SK-N-SH (cell line): ENCODE data around the gene VCP. TPM values are rescaled to one million over a fixed set of nuclear protein-coding genes. Genes with fewer than 3 reads are reported as not detected.
A peak's percentile ranks its signal among the peaks of the same experiment; 100 is the strongest.

Experiments used
- CTCF ChIA-PET: fragments of 300-600, 350-600 bp; formaldehyde crosslinking; extraction: SDS; loops from one replicate; lab custom pipeline; 2021; lab: Yijun Ruan, JAX
- POLR2A ChIA-PET: fragments of 350-600 bp; sonication (Branson Sonifier 250); formaldehyde crosslinking; extraction: SDS; loops from one replicate; lab custom pipeline; 2020; ENCODE audit warnings: antibody characterized with exemption, inconsistent platforms; lab: Yijun Ruan, JAX
- DNase-seq: peaks from one replicate; pipeline ENCODE4 v3.0.0; 2012
- H2AFZ ChIP-seq: fragments of 200-600 bp; sonication (generic); 2 replicates; pipeline ENCODE4 v1.8.1; 2016; ENCODE audit warnings: antibody characterized with exemption, mild to moderate bottlenecking, low read depth
- H3F3A ChIP-seq: fragments of 200-600 bp; sonication (generic); replicated peaks from 2 replicates; pipeline ENCODE3; 2016; ENCODE audit warnings: antibody characterized with exemption, mild to moderate bottlenecking; ENCODE audit not compliant: insufficient read depth
- H3K27ac ChIP-seq, 2 experiments: fragments of 200-500 bp in 1 of 2; fragments of 200-600 bp in 1 of 2; sonication (Bioruptor generic) in 1 of 2; sonication (generic), shearing (Covaris generic) in 1 of 2; 2 replicates each; pipeline versions ENCODE4 v1.5.1 to v1.6.1; 2014 to 2016; ENCODE audit warnings: low read depth in 2 of 2, inconsistent platforms in 1 of 2, low read length in 1 of 2, mild to moderate bottlenecking in 1 of 2, mixed read lengths in 1 of 2
- H3K27me3 ChIP-seq: fragments of 200-600 bp; sonication (generic), shearing (Covaris generic); 2 replicates; pipeline ENCODE4 v1.6.1; 2016; ENCODE audit warnings: mixed run types; ENCODE audit not compliant: insufficient read depth
- H3K36me3 ChIP-seq, 2 experiments: fragments of 200-500 bp in 1 of 2; fragments of 200-600 bp in 1 of 2; sonication (Bioruptor generic) in 1 of 2; sonication (generic) in 1 of 2; replicated peaks in 1 of 2; 2 replicates each; pipeline versions ENCODE3 to v1.5.1; 2014 to 2016; ENCODE audit warnings: low read length in 1 of 2, mild to moderate bottlenecking in 1 of 2; ENCODE audit not compliant: insufficient read depth in 2 of 2, control insufficient read depth in 1 of 2
- H3K4me1 ChIP-seq, 2 experiments: fragments of 200-500 bp in 1 of 2; fragments of 200-600 bp in 1 of 2; sonication (Bioruptor generic) in 1 of 2; sonication (generic), shearing (Covaris generic) in 1 of 2; 2 replicates each; pipeline versions ENCODE4 v1.5.1 to v1.6.1; 2014 to 2016; ENCODE audit warnings: low read depth in 1 of 2, low read length in 1 of 2, mixed run types in 1 of 2; ENCODE audit not compliant: insufficient read depth in 2 of 2, control insufficient read depth in 1 of 2
- H3K4me2 ChIP-seq: fragments of 200-600 bp; sonication (generic), shearing (Covaris generic); 2 replicates; pipeline ENCODE4 v1.6.1; 2017; ENCODE audit warnings: mixed run types
- H3K4me3 ChIP-seq, 2 experiments: fragments of 200-500 bp in 1 of 2; fragments of 200-600 bp in 1 of 2; sonication (Bioruptor generic) in 1 of 2; sonication (generic), shearing (Covaris generic) in 1 of 2; 2 replicates each; pipeline versions ENCODE4 v1.5.1 to v1.8.1; 2014 to 2016; ENCODE audit warnings: low read depth in 2 of 2, inconsistent platforms in 1 of 2, low read length in 1 of 2, mild to moderate bottlenecking in 1 of 2, mixed read lengths in 1 of 2, moderate library complexity in 1 of 2
- H3K79me2 ChIP-seq: fragments of 200-600 bp; sonication (generic); 2 replicates; pipeline ENCODE4 v1.8.1; 2017; ENCODE audit warnings: mild to moderate bottlenecking; ENCODE audit not compliant: insufficient read depth
- H3K9ac ChIP-seq: fragments of 200-600 bp; sonication (generic); 2 replicates; pipeline ENCODE4 v1.6.1; 2017; ENCODE audit warnings: mixed run types
- H3K9me2 ChIP-seq: fragments of 200-600 bp; sonication (generic); 2 replicates; pipeline ENCODE4 v1.6.1; 2017; ENCODE audit warnings: mixed run types
- H3K9me3 ChIP-seq: fragments of 200-600 bp; sonication (generic); 2 replicates; pipeline ENCODE4 v1.6.1; 2017; ENCODE audit warnings: mixed run types, mild to moderate bottlenecking, moderate library complexity
- H4K20me1 ChIP-seq: fragments of 200-600 bp; sonication (generic); 2 replicates; pipeline ENCODE4 v1.6.1; 2017; ENCODE audit warnings: mild to moderate bottlenecking, mixed run types; ENCODE audit not compliant: insufficient read depth
- ELF1 ChIP-seq: IDR thresholded peaks from 2 replicates; pipeline ENCODE4 v1.4.0; 2012
- EP300 ChIP-seq, 2 experiments: IDR thresholded peaks; 2 replicates each; pipeline versions ENCODE4 v1.4.0 to v1.6.1; 2012; ENCODE audit warnings: borderline replicate concordance in 1 of 2, low read depth in 1 of 2, low read length in 1 of 2
- EZH2phosphoT487 ChIP-seq: fragments of 200-600 bp; sonication (generic); IDR thresholded peaks from 2 replicates; pipeline ENCODE4 v1.6.1; 2017; ENCODE audit warnings: low read depth, mixed run types, mild to moderate bottlenecking, antibody characterized with exemption, moderate library complexity, borderline replicate concordance
- GABPA ChIP-seq: IDR thresholded peaks from 2 replicates; pipeline ENCODE4 v1.4.0; 2012; ENCODE audit warnings: low read depth, mild to moderate bottlenecking
- IRF3 ChIP-seq: fragments of 150-350 bp; IDR thresholded peaks from 2 replicates; pipeline ENCODE4 v1.6.1; 2016; ENCODE audit warnings: mild to moderate bottlenecking, low read depth, low read length
- MEF2A ChIP-seq: IDR thresholded peaks from 2 replicates; pipeline ENCODE4 v1.4.0; 2012; ENCODE audit warnings: low read depth, borderline replicate concordance
- MXI1 ChIP-seq: IDR thresholded peaks from 2 replicates; pipeline ENCODE4 v1.6.1; 2012; ENCODE audit warnings: mild to moderate bottlenecking, low read depth, low read length, improper control_type of control experiment
- NFIC ChIP-seq: IDR thresholded peaks from 2 replicates; pipeline ENCODE4 v1.4.0; 2012; ENCODE audit warnings: borderline replicate concordance
- NRF1 ChIP-seq: IDR thresholded peaks from 2 replicates; pipeline ENCODE4 v1.6.1; 2012; ENCODE audit warnings: low read depth, mild to moderate bottlenecking, low read length
- PBX3 ChIP-seq: IDR thresholded peaks from 2 replicates; pipeline ENCODE4; 2012
- POLR2AphosphoS5 ChIP-seq: IDR thresholded peaks from 2 replicates; pipeline ENCODE4 v1.6.1; 2012; ENCODE audit warnings: low read depth, low read length
- RAD21 ChIP-seq: IDR thresholded peaks from 2 replicates; pipeline ENCODE4 v1.6.1; 2012; ENCODE audit warnings: mild to moderate bottlenecking, low read length
- REST ChIP-seq: IDR thresholded peaks from 2 replicates; pipeline ENCODE4 v1.6.1; 2012; ENCODE audit warnings: mild to moderate bottlenecking, low read depth, low read length, moderate library complexity
- SIN3A ChIP-seq: IDR thresholded peaks from 2 replicates; pipeline ENCODE4 v1.6.1; 2012; ENCODE audit warnings: low read depth, mild to moderate bottlenecking, low read length, moderate library complexity, borderline replicate concordance
- TAF1 ChIP-seq: IDR thresholded peaks from 2 replicates; pipeline ENCODE4 v1.6.1; 2012; ENCODE audit warnings: low read depth, mild to moderate bottlenecking, low read length, moderate library complexity, borderline replicate concordance
- TCF12 ChIP-seq: IDR thresholded peaks from 2 replicates; pipeline ENCODE4 v1.4.0; 2012
- USF1 ChIP-seq: IDR thresholded peaks from 2 replicates; pipeline ENCODE4 v1.4.0; 2012; ENCODE audit warnings: low read depth, borderline replicate concordance
- WGBS: methylation state at CpG from one replicate; pipeline ENCODE4 v1.1.6; 2017; ENCODE audit warnings: low lambda C conversion rate; 5-methylcytosine and 5-hydroxymethylcytosine counted together
- polyA plus RNA-seq, 3 experiments: library from polyadenylated mRNA; depleted of rRNA; stranded (reverse); fragments of >200 nt; gene quantifications; 2 replicates each; pipeline ENCODE4 v1.2.3, GENCODE V29; 2012

VCP gene
- polyA plus RNA-seq, 1 of the 3 experiments (the other 2 are of a cell fraction): 238 TPM

GRCh38 chr9:35116539-35116897 lies 44.1 kb upstream of the VCP start:
- peak overlapping the region; percentile 93 for H3K9ac ChIP-seq
- no peak for DNase-seq
- ChIA-PET CTCF (interaction anchor here (0.6 to 3.6 kb wide), 27 partner anchors 9 to 439 kb away, joined by 3 to 55 read pairs (median 6); partner anchors contain the start of genes FANCG, STOML2 and UNC13B), POLR2A (interaction anchor here (0.7 kb wide), 1 partner anchor 14 kb away, joined by 4 read pairs; the partner anchor contains the start of gene STOML2)
- no peaks in the 10 kb centered on the region for H3K9me2 ChIP-seq
- H3K79me2 ChIP-seq: peaks cover 29% of the 10 kb centered on the region
- peaks cover 0 to 5% of the 10 kb centered on the region in 2 experiments for H3K36me3 ChIP-seq
- no peaks in the 10 kb centered on the region for H4K20me1 ChIP-seq
- H3K27ac ChIP-seq: peak overlapping the region in 1 of 2 experiments; percentile 97; a peak in 2 of 4 replicates
- no peaks in the 10 kb centered on the region for H3K9me3 ChIP-seq
- peak overlapping the region; percentile 92 for H2AFZ ChIP-seq
- 5% methylated on average over 12 of the region's 12 CpGs for WGBS
- peaks cover 42% of the 10 kb centered on the region for H3F3A ChIP-seq
- TF ChIP-seq USF1: no peak
- no peak for TF ChIP-seq SIN3A
- peak overlapping the region; percentile 76 to 85 for H3K4me3 ChIP-seq
- H3K4me1 ChIP-seq: peaks cover 26 to 33% of the 10 kb centered on the region in 2 experiments
- H3K4me2 ChIP-seq: peak overlapping the region; percentile 99
- H3K27me3 ChIP-seq: no peaks in the 10 kb centered on the region

- H3K79me2 ChIP-seq: peaks cover 32% of the 10 kb centered on the region
- no peaks in the 10 kb centered on the region for H3K27me3 ChIP-seq
- DNase-seq: peak; percentile 90
- POLR2A ChIA-PET: interaction anchor here (0.6 to 3.2 kb wide), 3 partner anchors 12 to 374 kb away, joined by 3 to 35 read pairs (median 3); partner anchors contain the start of genes FANCG, RUSC2 and STOML2
- no peaks in the 10 kb centered on the region for H4K20me1 ChIP-seq
- H3K36me3 ChIP-seq: peaks cover 0 to 5% of the 10 kb centered on the region in 2 experiments
- H3K9me3 ChIP-seq: no peaks in the 10 kb centered on the region
- peak within 1 kb of the TSS; percentile 76 to 85 for H3K4me3 ChIP-seq
- H3K9me2 ChIP-seq: no peaks in the 10 kb centered on the region
- CTCF ChIA-PET: interaction anchor here (0.8 to 3.6 kb wide), 20 partner anchors 9 to 440 kb away, joined by 3 to 55 read pairs (median 7); partner anchors contain the start of genes FANCG, PIGO, STOML2 and UNC13B
- peak within 1 kb of the TSS; percentile 99 for H3K4me2 ChIP-seq
- H3K4me1 ChIP-seq: peaks cover 26 to 34% of the 10 kb centered on the region in 2 experiments
- peak within 1 kb of the TSS; percentile 97 to 98 for H3K27ac ChIP-seq
- H2AFZ ChIP-seq: peak within 1 kb of the TSS; percentile 92
- H3F3A ChIP-seq: peaks cover 42% of the 10 kb centered on the region
- H3K9ac ChIP-seq: peak within 1 kb of the TSS; percentile 93
- WGBS: 1% methylated on average over 46 of the region's 54 CpGs
- TF ChIP-seq REST: no peak
- no peak for TF ChIP-seq NRF1
- no peak for TF ChIP-seq TCF12
- no peak for TF ChIP-seq NFIC
- peak; percentile 75; the same call in 1 of the 2 replicates for TF ChIP-seq USF1
- TF ChIP-seq EP300 (IDR thresholded peaks at IDR 0.05; ENCODE audit: borderline replicate concordance in 1 of 2, low read depth in 1 of 2, low read length in 1 of 2): no peak
- TF ChIP-seq SIN3A: peak; percentile 61; the same call in 1 of the 2 replicates
- no peak for TF ChIP-seq EZH2phosphoT487
- TF ChIP-seq PBX3: no peak; the same call in 1 of the 2 replicates
- no peak for TF ChIP-seq IRF3
- TF ChIP-seq MEF2A: no peak
- TF ChIP-seq TAF1: peak; percentile 40; the same call in 1 of the 2 replicates
- peak; percentile 68 for TF ChIP-seq POLR2AphosphoS5
- peak; percentile 98 for TF ChIP-seq MXI1
- TF ChIP-seq RAD21: no peak
- TF ChIP-seq ELF1: no peak
- TF ChIP-seq GABPA: no peak
These were observed 43.5 kb upstream of the VCP start, which contains the start of gene ATOSB for GRCh38 chr9:35115680-35116538. ATOSB (minus strand) TSS chr9:35115862; CDS start chr9:35108274, 7,588 bp downstream.
